ENCODE results near the gene C2orf15.

C2orf15 gene

GRCh38 chr2:99139003-99139402, 2.5 kb upstream of the C2orf15 start:
- Histone ChIP-seq H3K27ac (ENCODE audit: insufficient read depth, low read depth, low read length, poor library complexity, severe bottlenecking) (no peak overlapping the region), H3K27me3 (ENCODE audit: control insufficient read depth, insufficient read depth, low read length, poor library complexity, severe bottlenecking) (peaks cover 13% of the 10 kb centered on the region), H3K4me3 (ENCODE audit: insufficient read depth, low read depth, low read length) (no peak overlapping the region), H3K9me3 (ENCODE audit: control insufficient read depth, low read length) (no peaks in the 10 kb centered on the region), H3K36me3 (ENCODE audit: control insufficient read depth, insufficient read depth, low read length) (no peaks in the 10 kb centered on the region), H3K4me1 (ENCODE audit: control insufficient read depth, insufficient read depth, low read length) (peaks cover 4% of the 10 kb centered on the region)
- 95 to 96% methylated on average over 3 of the region's 4 CpGs for whole genome bisulfite sequencing, 2 experiments

DNA sequence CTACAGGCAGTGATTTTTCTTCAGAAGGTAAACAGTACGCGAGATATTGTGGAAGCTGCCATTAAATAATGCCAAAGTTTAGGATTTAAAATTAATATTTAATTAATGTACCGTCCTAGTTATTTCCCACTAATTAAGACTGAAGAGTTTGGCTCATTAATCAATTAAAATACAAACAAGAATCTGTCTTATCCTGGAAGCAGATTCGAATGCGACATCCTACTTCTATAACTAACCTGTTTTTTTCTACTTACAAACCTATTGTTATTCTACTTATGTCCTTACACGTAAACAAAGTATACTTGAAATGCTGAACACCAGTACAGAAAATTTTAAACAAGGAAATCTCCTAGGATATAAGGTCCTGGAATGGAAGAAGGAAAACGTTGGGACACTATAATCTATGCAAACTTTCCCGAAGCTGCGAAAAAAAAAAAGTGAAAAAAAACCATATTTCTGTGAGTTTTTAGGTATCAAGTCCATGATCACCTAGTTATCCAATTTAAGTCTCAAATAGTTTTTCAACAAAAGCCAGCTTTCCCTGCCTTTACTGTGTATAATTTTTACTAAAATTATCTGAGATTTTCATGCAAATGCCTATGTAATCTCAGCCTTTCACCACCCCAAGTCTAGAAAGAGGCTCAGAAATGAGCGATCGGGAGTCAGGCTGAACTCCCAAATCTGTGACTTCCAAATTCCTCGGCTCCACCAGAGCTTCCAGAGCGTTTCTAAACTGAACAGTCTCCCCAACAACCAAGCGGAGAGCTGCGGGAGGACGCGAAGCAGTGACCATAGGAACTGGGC, 1.2 kb upstream of the C2orf15 start:
- H3K27ac ChIP-seq (ENCODE audit: insufficient read depth, low read depth, low read length, poor library complexity, severe bottlenecking), result no peak overlapping the region
- peaks cover 4% of the 10 kb centered on the region for H3K4me1 ChIP-seq (ENCODE audit: control insufficient read depth, insufficient read depth, low read length)
- peak overlapping the region; percentile 88 for H3K4me3 ChIP-seq (ENCODE audit: insufficient read depth, low read depth, low read length)
- no peaks in the 10 kb centered on the region for H3K9me3 ChIP-seq (ENCODE audit: control insufficient read depth, low read length)
- H3K36me3 ChIP-seq (ENCODE audit: control insufficient read depth, insufficient read depth, low read length), result no peaks in the 10 kb centered on the region
- peaks cover 13% of the 10 kb centered on the region for H3K27me3 ChIP-seq (ENCODE audit: control insufficient read depth, insufficient read depth, low read length, poor library complexity, severe bottlenecking)
- WGBS, 2 experiments, result 23 to 24% methylated on average over 15 to 16 of the region's 17 CpGs

DNA sequence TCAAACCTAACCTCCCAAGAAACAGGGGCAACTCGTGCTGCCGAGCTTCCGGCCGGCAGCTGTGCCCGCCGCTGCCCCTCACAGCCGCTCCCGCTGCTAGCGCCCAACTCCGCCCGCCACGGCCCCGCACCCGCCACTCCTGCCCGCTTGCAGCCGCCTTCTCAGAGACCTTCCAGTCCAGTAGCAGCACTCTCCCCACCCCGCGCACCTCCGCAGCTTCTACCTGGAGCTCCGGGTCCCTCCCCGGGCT, 722 bp upstream of the C2orf15 start:
- WGBS, 2 experiments, result 0% methylated on average over 21 of the region's 21 CpGs
- Histone ChIP-seq H3K9me3 (ENCODE audit: control insufficient read depth, low read length) (no peaks in the 10 kb centered on the region), H3K36me3 (ENCODE audit: control insufficient read depth, insufficient read depth, low read length) (no peaks in the 10 kb centered on the region), H3K27me3 (ENCODE audit: control insufficient read depth, insufficient read depth, low read length, poor library complexity, severe bottlenecking) (peaks cover 13% of the 10 kb centered on the region), H3K4me1 (ENCODE audit: control insufficient read depth, insufficient read depth, low read length) (peaks cover 4% of the 10 kb centered on the region), H3K27ac (ENCODE audit: insufficient read depth, low read depth, low read length, poor library complexity, severe bottlenecking) (no peak overlapping the region), H3K4me3 (ENCODE audit: insufficient read depth, low read depth, low read length) (peak overlapping the region; percentile 88)

- H3K27me3 ChIP-seq (ENCODE audit: control insufficient read depth, insufficient read depth, low read length, poor library complexity, severe bottlenecking), result no peaks in the 10 kb centered on the region
- no peak overlapping the region for H3K27ac ChIP-seq (ENCODE audit: insufficient read depth, low read depth, low read length, poor library complexity, severe bottlenecking)
- H3K9me3 ChIP-seq (ENCODE audit: control insufficient read depth, low read length), result no peaks in the 10 kb centered on the region
- WGBS, 2 experiments, result 93 to 100% methylated on average over 1 of the region's 1 CpG
- H3K4me3 ChIP-seq (ENCODE audit: insufficient read depth, low read depth, low read length), result no peak overlapping the region
- no peaks in the 10 kb centered on the region for H3K36me3 ChIP-seq (ENCODE audit: control insufficient read depth, insufficient read depth, low read length)
- peaks cover 7% of the 10 kb centered on the region for H3K4me1 ChIP-seq (ENCODE audit: control insufficient read depth, insufficient read depth, low read length)
Observed at GRCh38 chr2:99150706-99151105, 9.2 kb downstream of the C2orf15 start.

- Histone ChIP-seq H3K27ac (ENCODE audit: insufficient read depth, low read depth, low read length, poor library complexity, severe bottlenecking) (no peak overlapping the region), H3K9me3 (ENCODE audit: control insufficient read depth, low read length) (no peaks in the 10 kb centered on the region), H3K36me3 (ENCODE audit: control insufficient read depth, insufficient read depth, low read length) (peaks cover 6% of the 10 kb centered on the region), H3K4me1 (ENCODE audit: control insufficient read depth, insufficient read depth, low read length) (peaks cover 7% of the 10 kb centered on the region), H3K4me3 (ENCODE audit: insufficient read depth, low read depth, low read length) (no peak overlapping the region), H3K27me3 (ENCODE audit: control insufficient read depth, insufficient read depth, low read length, poor library complexity, severe bottlenecking) (no peaks in the 10 kb centered on the region)
- 92% methylated on average over 7 of the region's 7 CpGs for WGBS, 2 experiments
Observed at GRCh38 chr2:99152199-99152895, 10.8 kb downstream of the C2orf15 start.

DNA sequence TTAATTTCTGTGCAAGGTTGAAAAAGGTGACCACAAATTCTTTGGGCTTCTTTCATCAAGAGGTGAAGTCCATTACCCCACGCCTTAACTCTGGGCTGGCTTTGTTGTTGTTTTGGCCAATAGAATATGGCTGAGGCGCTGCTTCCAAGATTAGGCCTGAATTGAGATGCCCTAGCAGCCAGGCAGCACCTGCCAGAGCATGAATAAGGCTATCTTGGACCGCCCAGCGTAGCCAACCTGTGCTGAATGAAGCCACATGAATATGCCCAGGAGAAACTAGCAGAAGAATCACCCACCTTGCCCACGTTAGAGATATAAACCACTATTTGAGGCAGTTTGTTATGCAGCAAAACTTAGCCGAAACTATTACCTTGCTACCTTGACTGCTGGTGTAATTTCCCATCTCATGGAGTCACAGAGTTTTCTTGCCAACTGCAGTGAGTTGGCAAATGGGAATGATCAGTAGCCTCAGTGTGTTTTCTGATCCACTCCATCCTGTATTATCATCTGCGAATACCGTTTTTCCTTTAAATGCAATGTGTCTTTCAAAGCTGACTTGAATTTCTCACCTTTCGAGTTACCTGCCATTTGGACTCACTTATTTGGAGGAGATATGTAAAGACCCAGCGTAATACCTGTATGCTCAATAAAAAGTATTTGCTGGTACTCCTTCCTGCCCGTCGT, 12.6 kb downstream of the C2orf15 start:
- Histone ChIP-seq H3K36me3 (ENCODE audit: control insufficient read depth, insufficient read depth, low read length) (peaks cover 13% of the 10 kb centered on the region), H3K27ac (ENCODE audit: insufficient read depth, low read depth, low read length, poor library complexity, severe bottlenecking) (no peak overlapping the region), H3K9me3 (ENCODE audit: control insufficient read depth, low read length) (no peaks in the 10 kb centered on the region), H3K27me3 (ENCODE audit: control insufficient read depth, insufficient read depth, low read length, poor library complexity, severe bottlenecking) (no peaks in the 10 kb centered on the region), H3K4me1 (ENCODE audit: control insufficient read depth, insufficient read depth, low read length) (peaks cover 7% of the 10 kb centered on the region), H3K4me3 (ENCODE audit: insufficient read depth, low read depth, low read length) (peak overlapping the region; percentile 67)
- 58% methylated on average over 12 of the region's 12 CpGs for WGBS, 2 experiments

DNA sequence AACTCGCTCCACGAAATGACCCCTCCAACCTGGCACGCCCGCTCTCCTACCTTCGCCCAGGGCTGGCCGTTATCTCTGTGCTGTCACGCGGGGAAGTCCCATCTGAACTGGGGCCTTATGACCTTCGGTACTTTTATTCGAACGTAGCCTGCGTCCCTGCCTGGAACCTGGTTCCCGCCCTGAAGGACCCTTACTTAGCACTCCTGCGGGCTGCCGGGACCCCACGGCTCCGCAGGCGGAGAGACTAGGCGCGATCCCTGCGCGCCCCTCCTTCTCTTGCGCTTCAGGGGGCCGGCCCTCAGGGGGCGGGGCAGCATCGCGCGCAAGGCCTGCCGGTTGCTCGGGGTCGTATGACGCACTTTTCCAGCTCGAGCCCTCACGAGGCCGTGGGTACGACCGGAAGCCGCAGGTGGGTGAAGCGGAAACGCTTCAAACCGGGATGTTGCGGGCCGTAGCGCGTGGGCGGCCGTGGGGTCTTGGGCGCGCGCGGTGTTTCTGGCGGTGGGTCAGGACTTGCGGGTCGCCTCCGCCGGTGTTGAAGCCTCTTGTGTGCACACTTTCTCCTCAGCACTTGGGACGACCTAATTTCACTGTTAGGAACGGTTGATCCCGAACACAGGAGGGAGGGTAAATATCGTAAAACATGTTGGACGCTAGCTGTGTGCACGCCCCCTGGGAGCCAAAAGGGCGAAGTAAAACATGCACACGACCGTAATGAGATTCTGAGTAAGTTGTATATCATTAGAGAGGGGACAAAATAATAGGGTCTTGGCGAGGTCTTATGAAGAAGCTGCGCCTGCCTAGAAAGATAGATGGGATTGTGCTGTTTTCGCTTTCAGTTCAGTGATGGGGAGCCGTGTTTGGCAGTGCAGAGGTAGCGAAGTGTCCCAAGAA, 13.4 kb downstream of the C2orf15 start, which contains the start of the genes LIPT1 and TSGA10:
LIPT1 (plus strand) TSS at position 325 of the 894 bp plus-strand sequence. CDS start 6,991 bp downstream, outside the sequence.
TSGA10 (minus strand) TSS at position 300 of the 894 bp plus-strand sequence. CDS start 45,503 bp downstream, outside the sequence.
- Histone ChIP-seq H3K27me3 (ENCODE audit: control insufficient read depth, insufficient read depth, low read length, poor library complexity, severe bottlenecking) (no peaks in the 10 kb centered on the region), H3K4me1 (ENCODE audit: control insufficient read depth, insufficient read depth, low read length) (peaks cover 7% of the 10 kb centered on the region), H3K27ac (ENCODE audit: insufficient read depth, low read depth, low read length, poor library complexity, severe bottlenecking) (peak within 1 kb of the TSS; percentile 53), H3K9me3 (ENCODE audit: control insufficient read depth, low read length) (no peaks in the 10 kb centered on the region), H3K4me3 (ENCODE audit: insufficient read depth, low read depth, low read length) (peak within 1 kb of the TSS; percentile 67), H3K36me3 (ENCODE audit: control insufficient read depth, insufficient read depth, low read length) (peaks cover 13% of the 10 kb centered on the region)
- WGBS, 2 experiments, result 1% methylated on average over 70 of the region's 70 CpGs

GRCh38 chr2:99156891-99157290, 15.4 kb downstream of the C2orf15 start:
- Histone ChIP-seq H3K36me3 (ENCODE audit: control insufficient read depth, insufficient read depth, low read length) (peaks cover 13% of the 10 kb centered on the region), H3K27ac (ENCODE audit: insufficient read depth, low read depth, low read length, poor library complexity, severe bottlenecking) (no peak overlapping the region), H3K27me3 (ENCODE audit: control insufficient read depth, insufficient read depth, low read length, poor library complexity, severe bottlenecking) (no peaks in the 10 kb centered on the region), H3K4me1 (ENCODE audit: control insufficient read depth, insufficient read depth, low read length) (peaks cover 7% of the 10 kb centered on the region), H3K4me3 (ENCODE audit: insufficient read depth, low read depth, low read length) (no peak overlapping the region), H3K9me3 (ENCODE audit: control insufficient read depth, low read length) (no peaks in the 10 kb centered on the region)
- WGBS, 2 experiments, result 80 to 96% methylated on average over 1 of the region's 1 CpG

GRCh38 chr2:99158599-99158998, 17.1 kb downstream of the C2orf15 start:
- Histone ChIP-seq H3K9me3 (ENCODE audit: control insufficient read depth, low read length) (no peaks in the 10 kb centered on the region), H3K4me3 (ENCODE audit: insufficient read depth, low read depth, low read length) (no peak overlapping the region), H3K4me1 (ENCODE audit: control insufficient read depth, insufficient read depth, low read length) (peaks cover 6% of the 10 kb centered on the region), H3K36me3 (ENCODE audit: control insufficient read depth, insufficient read depth, low read length) (peaks cover 13% of the 10 kb centered on the region), H3K27me3 (ENCODE audit: control insufficient read depth, insufficient read depth, low read length, poor library complexity, severe bottlenecking) (no peaks in the 10 kb centered on the region), H3K27ac (ENCODE audit: insufficient read depth, low read depth, low read length, poor library complexity, severe bottlenecking) (no peak overlapping the region)
- WGBS, 2 experiments, result 85 to 92% methylated on average over 5 of the region's 5 CpGs

Measured in ectodermal cell (in vitro differentiated cells).